Smooth muscle cell (in vitro differentiated cells): ENCODE measurements around the gene APOC4. TPM values are rescaled to one million over a fixed set of nuclear protein-coding genes. Genes with fewer than 3 reads are reported as not detected.

Source experiments
- DNase-seq: peaks from one replicate; lab custom pipeline; 2025; ENCODE audit not compliant: unreplicated experiment; lab: John Stamatoyannopoulos, UW
- H2AFZ ChIP-seq: fragments of 200-600 bp; sonication (generic); 2 replicates; pipeline ENCODE4 v1.6.0; 2016; ENCODE audit warnings: antibody characterized with exemption, low read depth, mild to moderate bottlenecking
- H3F3A ChIP-seq: fragments of 200-600 bp; sonication (generic); 2 replicates; pipeline ENCODE4 v1.6.0; 2017; ENCODE audit warnings: antibody characterized with exemption, low read depth
- H3K27ac ChIP-seq: fragments of 200-600 bp; sonication (generic); 2 replicates; pipeline ENCODE4 v1.5.1; 2016; ENCODE audit warnings: low read depth, mild to moderate bottlenecking
- H3K27me3 ChIP-seq: fragments of 200-600 bp; sonication (generic); 2 replicates; pipeline ENCODE4 v1.6.1; 2016; ENCODE audit warnings: low read depth, mild to moderate bottlenecking
- H3K36me3 ChIP-seq: fragments of 200-600 bp; sonication (generic); 2 replicates; pipeline ENCODE4 v1.5.1; 2016; ENCODE audit warnings: low read depth
- H3K4me1 ChIP-seq: fragments of 200-600 bp; sonication (generic); 2 replicates; pipeline ENCODE4 v1.5.1; 2016; ENCODE audit warnings: low read depth
- H3K4me2 ChIP-seq: fragments of 200-600 bp; sonication (generic); 2 replicates; pipeline ENCODE4 v1.6.0; 2016; ENCODE audit warnings: mild to moderate bottlenecking
- H3K4me3 ChIP-seq: fragments of 200-600 bp; sonication (generic); 2 replicates; pipeline ENCODE4 v1.5.1; 2016; ENCODE audit warnings: mild to moderate bottlenecking
- H3K79me2 ChIP-seq: fragments of 200-600 bp; sonication (generic); 2 replicates; pipeline ENCODE4 v1.6.0; 2016; ENCODE audit warnings: low read depth, mild to moderate bottlenecking
- H3K9ac ChIP-seq: fragments of 200-600 bp; sonication (generic); 2 replicates; pipeline ENCODE4 v1.6.0; 2016; ENCODE audit warnings: low read depth
- H3K9me3 ChIP-seq: fragments of 200-600 bp; sonication (generic); replicated peaks from 2 replicates; pipeline ENCODE4 v1.5.1; 2016; ENCODE audit warnings: low read depth
- H4K20me1 ChIP-seq: fragments of 200-600 bp; sonication (generic); 2 replicates; pipeline ENCODE4 v1.6.0; 2016; ENCODE audit warnings: low read depth
- WGBS: methylation state at CpG from one replicate; pipeline ENCODE4 v1.1.7; 2016; ENCODE audit warnings: low lambda C conversion rate; 5-methylcytosine and 5-hydroxymethylcytosine counted together
- polyA plus RNA-seq: library from polyadenylated mRNA; unstranded; fragments of >200 nt; fragmentation: Nextera tagmentation; extraction: Ambion mirVana; gene quantifications from 2 replicates; pipeline ENCODE4 v1.2.1, GENCODE V29; 2016
- total RNA-seq: library from RNA; depleted of rRNA; stranded (reverse); fragments of >200 nt; gene quantifications from 2 replicates; pipeline ENCODE4 v1.2.3, GENCODE V29; 2014
- TF ChIP-seq, protein P1 (sequence below): fragments of 200-600 bp; sonication (generic); IDR thresholded peaks from 2 replicates; pipeline ENCODE4 v1.5.1; 2017; ENCODE audit warnings: borderline replicate concordance, mild to moderate bottlenecking, antibody characterized with exemption; ENCODE audit not compliant: insufficient read depth, poor library complexity, severe bottlenecking

Gene APOC4
- total and polyA plus RNA-seq, 2 experiments from 2014 or later: not detected

DNA sequence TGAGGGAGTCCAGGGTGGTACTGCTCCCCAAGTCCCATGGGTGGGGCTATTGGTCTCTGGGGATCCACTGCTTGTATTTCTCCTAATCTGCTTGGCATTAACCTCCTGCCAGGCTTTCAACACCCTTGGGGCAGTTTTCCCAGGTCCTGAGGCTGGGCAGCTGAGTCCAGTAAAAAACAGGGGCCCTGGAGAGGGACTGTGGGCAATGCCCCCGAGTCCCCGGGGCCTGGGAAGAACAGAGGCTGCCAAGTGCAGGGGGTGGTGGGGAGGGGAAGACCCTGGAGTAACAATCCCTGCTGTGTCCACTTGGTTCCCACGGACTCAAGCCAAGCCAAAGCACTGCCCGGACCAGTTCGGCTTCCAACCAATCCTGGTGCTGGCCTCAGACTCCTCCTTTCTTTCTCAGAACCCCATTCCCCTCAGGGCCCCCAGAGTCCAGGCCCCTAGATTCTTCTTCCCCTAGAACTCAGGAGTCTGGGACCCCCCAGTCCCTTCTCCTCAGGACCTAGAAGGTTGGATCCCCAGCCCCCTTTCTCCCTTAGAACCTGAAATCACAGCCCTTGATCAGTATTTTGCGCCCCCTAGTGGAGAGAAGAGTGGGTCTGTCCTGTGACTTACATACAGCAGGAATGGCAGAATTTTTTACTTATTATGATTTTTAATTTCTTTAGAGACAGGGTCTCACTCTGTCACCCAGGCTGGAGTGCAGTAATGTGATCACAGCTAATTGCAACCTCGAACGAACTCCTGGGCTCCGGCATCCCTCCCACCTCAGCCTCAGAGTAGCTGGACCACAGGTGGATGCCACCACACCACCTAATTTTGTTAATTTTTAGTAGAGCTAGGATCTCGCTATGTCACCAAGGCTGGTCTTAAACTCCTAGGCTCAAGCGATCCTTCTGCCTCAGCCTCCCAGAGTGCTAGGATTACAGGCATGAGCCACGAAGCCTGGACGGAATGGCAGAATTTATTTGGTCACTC is 9.4 kb downstream of the APOC4 start:
- no peaks in the 10 kb centered on the region for H3K9me3 ChIP-seq
- no peak overlapping the region for H3K4me2 ChIP-seq
- WGBS: 58% methylated on average over 13 of the region's 13 CpGs
- TF ChIP-seq, protein P1, sequence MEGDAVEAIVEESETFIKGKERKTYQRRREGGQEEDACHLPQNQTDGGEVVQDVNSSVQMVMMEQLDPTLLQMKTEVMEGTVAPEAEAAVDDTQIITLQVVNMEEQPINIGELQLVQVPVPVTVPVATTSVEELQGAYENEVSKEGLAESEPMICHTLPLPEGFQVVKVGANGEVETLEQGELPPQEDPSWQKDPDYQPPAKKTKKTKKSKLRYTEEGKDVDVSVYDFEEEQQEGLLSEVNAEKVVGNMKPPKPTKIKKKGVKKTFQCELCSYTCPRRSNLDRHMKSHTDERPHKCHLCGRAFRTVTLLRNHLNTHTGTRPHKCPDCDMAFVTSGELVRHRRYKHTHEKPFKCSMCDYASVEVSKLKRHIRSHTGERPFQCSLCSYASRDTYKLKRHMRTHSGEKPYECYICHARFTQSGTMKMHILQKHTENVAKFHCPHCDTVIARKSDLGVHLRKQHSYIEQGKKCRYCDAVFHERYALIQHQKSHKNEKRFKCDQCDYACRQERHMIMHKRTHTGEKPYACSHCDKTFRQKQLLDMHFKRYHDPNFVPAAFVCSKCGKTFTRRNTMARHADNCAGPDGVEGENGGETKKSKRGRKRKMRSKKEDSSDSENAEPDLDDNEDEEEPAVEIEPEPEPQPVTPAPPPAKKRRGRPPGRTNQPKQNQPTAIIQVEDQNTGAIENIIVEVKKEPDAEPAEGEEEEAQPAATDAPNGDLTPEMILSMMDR: peak; percentile 87
- peaks cover 10% of the 10 kb centered on the region for H4K20me1 ChIP-seq
- H3K27me3 ChIP-seq: no peaks in the 10 kb centered on the region
- no peaks in the 10 kb centered on the region for H3K36me3 ChIP-seq
- H3F3A ChIP-seq: no peaks in the 10 kb centered on the region
- H2AFZ ChIP-seq: no peak overlapping the region
- H3K4me1 ChIP-seq: peaks cover 6% of the 10 kb centered on the region
- no peak overlapping the region for H3K4me3 ChIP-seq
- no peak overlapping the region for H3K27ac ChIP-seq
- no peak overlapping the region for H3K9ac ChIP-seq
- H3K79me2 ChIP-seq: peaks cover 12% of the 10 kb centered on the region
- DNase-seq: peak; percentile 13

DNA sequence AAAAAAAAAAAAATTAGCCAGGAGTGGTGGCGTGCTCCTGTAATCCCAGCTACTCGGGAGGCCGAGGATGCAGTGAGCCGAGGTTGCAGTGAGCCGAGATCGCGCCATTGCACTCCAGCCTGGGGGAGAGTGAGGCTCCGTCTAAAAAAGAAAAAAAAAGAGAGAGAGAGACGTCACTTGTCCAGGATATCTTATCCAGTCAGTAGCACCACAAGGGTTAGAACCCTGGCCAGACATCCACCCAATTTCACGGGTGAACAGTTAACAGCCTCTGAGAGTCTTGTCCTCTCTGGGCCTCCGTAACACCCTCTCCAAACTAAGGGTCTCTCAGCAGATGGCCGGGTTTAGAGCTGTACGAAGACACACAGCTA is 12.2 kb downstream of the APOC4 start:
- WGBS: 61% methylated on average over 13 of the region's 13 CpGs
- peak overlapping the region; percentile 65 for H3K4me3 ChIP-seq
- peak overlapping the region; percentile 95 for H3K4me2 ChIP-seq
- peaks cover 40% of the 10 kb centered on the region for H3K79me2 ChIP-seq
- peaks cover 38% of the 10 kb centered on the region for H4K20me1 ChIP-seq
- H3F3A ChIP-seq: no peaks in the 10 kb centered on the region
- no peak for DNase-seq
- H3K36me3 ChIP-seq: no peaks in the 10 kb centered on the region
- TF ChIP-seq, protein P1: no peak
- H2AFZ ChIP-seq: peak overlapping the region; percentile 78
- H3K27me3 ChIP-seq: no peaks in the 10 kb centered on the region
- peak overlapping the region; percentile 77 for H3K27ac ChIP-seq
- no peaks in the 10 kb centered on the region for H3K9me3 ChIP-seq
- H3K4me1 ChIP-seq: peaks cover 11% of the 10 kb centered on the region
- peak overlapping the region; percentile 74 for H3K9ac ChIP-seq

DNA sequence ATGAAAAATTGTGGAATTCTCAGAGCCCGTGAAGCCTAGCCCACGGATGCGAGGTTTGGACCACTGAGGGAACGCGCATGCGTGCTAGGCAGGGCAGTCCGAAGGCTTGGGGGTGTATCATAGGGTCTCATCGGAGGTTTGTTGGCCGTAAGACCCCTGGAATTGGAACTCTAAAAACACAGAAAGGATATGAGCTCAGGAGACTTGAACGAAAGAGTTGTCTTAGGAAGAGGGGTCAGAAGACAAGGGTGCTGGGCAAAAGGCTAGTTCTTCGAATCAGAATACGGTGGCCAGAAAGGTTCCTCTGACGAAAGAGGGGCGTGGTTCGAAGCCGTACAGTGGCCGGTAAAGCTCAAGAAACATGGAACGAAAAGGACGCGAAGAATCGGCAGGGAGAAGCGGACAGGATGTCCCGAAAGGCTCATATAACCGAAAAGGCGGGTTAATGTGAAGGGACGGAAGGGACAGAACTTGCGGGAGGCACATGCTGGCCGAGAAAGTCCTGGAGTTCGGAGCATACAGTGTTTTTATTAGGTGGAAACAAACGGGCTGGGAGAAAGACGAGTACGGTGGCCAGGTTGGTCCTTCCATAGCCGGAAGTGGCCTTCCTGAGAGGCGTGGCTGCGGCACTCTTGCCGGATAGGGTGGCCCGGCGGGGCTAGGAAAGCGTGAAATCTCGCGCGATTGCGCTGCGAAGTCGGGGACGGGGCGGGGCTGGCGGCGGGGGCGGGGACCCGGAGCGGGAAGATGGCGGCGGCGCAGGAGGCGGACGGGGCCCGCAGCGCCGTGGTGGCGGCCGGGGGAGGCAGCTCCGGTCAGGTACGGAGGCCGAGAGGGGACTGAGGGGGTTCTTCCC is 12.8 kb downstream of the APOC4 start, which contains the start of gene CLPTM1:
TSS of gene CLPTM1 (plus strand) at position 732 of the 856 bp plus-strand sequence. CDS start at position 748, 16 bp downstream.
- Histone ChIP-seq H4K20me1 (peaks cover 44% of the 10 kb centered on the region), H3F3A (no peaks in the 10 kb centered on the region), H3K36me3 (no peaks in the 10 kb centered on the region), H3K9me3 (no peaks in the 10 kb centered on the region), H3K27me3 (no peaks in the 10 kb centered on the region), H2AFZ (peak within 1 kb of the TSS; percentile 78), H3K4me3 (peak within 1 kb of the TSS; percentile 65), H3K9ac (peak within 1 kb of the TSS; percentile 97), H3K4me2 (peak within 1 kb of the TSS; percentile 95), H3K4me1 (peaks cover 11% of the 10 kb centered on the region), H3K79me2 (peaks cover 47% of the 10 kb centered on the region), H3K27ac (peak within 1 kb of the TSS; percentile 77)
- WGBS: under 1% methylated on average over 47 of the region's 65 CpGs
- TF ChIP-seq, protein P1: no peak
- peak; percentile 90 for DNase-seq
